Stimulated activated naive CD8-positive, alpha-beta T cell treated with anti-CD3 and anti-CD28 coated beads, Interleukin-15, Interleukin-2, amounts not matched to agents 100 U/mL and 50 U/mL, for 24 hours (primary cell): ENCODE results near the gene SYNGR1.

Source experiments
- ATAC-seq: fragments of 150-1000 bp; cut with Tn5 transposase; one replicate; pipeline ENCODE4 v1.10.0; 2021
- DNase-seq: peaks from one replicate; pipeline ENCODE4 v3.0.0; 2021

Gene SYNGR1

DNA sequence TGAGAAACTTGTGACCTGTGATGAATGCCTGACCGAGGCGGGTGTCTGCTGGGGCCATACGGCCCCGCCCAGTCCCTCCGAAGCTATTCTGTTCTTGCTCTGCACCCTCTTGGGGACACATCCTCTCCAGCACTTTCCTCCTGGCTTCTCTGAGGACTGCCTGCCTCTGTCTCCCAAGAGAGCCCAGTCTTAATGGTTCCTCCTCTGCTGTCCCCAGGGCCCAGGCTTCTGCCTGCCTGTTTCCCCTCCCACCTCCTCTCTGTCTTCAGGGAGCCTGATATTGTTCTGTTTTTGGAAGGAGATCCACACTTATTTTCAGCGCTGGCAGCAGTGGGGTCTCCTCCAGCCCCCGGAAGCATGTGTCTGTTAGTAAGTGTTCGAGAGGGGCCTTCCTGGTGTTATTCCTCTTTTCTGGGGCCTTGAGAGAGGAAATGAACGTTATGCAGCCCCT is 18.7 kb downstream of the SYNGR1 start:
- no peak for DNase-seq
- ATAC-seq = no peak

DNA sequence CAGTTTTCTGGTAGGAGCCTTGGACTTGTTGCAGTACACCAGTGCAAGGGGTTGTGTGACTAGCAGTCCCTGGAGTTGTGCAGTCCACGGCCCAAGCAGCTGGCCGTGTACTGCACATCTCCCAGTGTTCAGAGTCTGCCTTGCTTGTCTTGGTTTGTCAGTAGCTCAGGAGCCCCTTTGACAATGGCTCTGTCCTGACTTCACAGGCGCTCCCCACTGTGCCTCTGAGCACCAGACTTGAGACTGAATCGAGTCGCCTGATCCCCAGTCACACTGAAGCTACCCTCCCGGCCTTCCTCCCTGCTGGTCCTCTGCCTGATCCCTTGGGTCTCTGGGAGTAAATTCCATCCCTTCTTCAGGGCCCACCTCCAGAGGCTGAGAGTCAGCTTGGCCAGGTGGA is 19.4 kb downstream of the SYNGR1 start:
- ATAC-seq (no peak), DNase-seq (no peak)

DNA sequence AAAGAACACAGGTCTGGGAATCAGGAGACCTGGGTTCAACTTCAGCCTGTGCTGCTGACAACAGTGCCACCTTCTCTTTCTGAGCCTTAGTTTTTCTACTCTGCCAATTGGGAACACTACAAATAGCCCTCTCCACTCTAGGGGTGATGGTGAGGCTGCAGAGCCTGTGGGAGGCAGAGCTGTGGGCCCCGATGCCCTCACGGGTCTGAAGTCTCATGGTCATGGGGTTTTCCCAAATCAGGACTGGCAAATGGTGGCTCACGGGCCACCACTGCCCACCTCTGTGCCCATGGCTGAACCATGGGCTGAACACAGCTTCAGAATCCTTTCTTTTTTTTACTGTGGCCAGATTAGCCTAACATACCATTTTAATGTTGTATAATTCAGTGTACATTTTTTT is 19.8 kb downstream of the SYNGR1 start:
- ATAC-seq (no peak), DNase-seq (no peak)

DNA sequence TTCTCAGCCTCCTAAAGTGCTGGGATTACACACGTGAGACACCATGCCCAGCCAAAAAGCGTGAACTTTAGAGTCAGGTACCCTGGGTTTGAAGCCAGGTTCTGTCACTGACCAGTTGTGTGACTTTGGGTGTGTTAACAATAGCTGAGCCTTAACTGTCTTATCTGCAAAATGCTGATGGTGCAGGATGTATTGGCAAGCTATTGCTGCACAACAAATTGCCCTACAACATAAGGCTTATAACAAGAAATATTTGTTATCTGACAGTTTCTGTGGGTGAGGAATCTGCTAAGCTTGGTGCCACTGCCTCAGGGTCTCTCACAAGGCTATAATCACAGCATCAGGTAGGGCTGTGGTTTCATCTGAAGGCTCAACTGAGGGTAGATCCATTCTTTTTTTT is 21.9 kb downstream of the SYNGR1 start:
- ATAC-seq (no peak), DNase-seq (no peak)

DNA sequence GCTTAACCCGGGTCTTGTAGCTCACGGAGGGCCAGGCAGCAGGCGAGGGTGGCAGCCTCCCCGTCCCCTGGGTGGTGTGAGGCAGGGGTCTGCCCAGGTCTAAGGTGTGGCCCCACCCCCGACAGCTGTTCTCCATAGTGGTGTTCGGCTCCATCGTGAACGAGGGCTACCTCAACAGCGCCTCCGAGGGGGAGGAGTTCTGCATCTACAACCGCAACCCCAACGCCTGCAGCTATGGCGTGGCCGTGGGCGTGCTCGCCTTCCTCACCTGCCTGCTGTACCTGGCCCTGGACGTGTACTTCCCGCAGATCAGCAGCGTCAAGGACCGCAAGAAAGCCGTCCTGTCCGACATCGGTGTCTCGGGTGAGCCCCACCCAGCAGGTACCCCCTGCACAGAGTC is 24.4 kb downstream of the SYNGR1 start:
- no peak for ATAC-seq
- DNase-seq = no peak

DNA sequence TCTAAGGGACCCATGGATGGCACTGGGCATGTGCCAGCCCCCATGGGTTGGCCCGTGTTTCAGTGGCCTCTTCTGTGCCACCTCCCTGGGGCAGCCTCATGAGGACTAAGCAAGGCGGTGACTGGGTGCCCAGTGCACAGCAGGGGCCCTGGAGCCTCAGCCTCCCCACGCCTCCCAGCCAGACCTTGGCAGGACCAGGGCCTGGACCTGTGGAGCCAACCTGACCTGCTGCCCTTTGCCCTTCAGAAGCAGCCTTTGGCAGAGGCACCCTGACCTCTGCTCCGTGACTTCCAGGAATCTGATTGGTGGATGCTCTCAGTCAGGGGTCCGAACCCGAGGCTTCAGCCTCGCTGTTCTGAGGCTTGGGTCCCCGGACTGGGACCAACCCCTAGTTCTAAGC is 25.0 kb downstream of the SYNGR1 start:
- no peak for ATAC-seq
- no peak for DNase-seq

DNA sequence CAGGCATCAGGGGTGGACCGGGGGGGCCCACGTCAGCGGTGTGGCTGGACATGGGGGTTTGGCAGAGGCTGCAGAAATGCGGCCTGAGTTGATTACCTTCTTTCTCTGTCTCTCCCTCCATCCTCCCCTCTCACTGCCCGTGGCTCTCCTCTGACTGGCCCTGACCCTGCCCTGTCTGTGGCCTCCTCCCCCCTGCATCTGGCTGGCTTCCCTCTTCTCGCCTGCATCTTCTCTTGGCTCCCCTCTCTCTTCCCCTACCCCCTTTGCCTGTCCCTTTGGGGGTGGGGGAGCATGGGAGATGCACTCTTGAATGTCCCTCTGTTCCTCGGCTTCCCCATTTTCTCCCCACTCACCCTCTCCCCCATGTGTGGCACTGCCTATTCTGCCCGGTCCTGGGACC is 25.9 kb downstream of the SYNGR1 start:
- DNase-seq = no peak
- no peak for ATAC-seq

DNA sequence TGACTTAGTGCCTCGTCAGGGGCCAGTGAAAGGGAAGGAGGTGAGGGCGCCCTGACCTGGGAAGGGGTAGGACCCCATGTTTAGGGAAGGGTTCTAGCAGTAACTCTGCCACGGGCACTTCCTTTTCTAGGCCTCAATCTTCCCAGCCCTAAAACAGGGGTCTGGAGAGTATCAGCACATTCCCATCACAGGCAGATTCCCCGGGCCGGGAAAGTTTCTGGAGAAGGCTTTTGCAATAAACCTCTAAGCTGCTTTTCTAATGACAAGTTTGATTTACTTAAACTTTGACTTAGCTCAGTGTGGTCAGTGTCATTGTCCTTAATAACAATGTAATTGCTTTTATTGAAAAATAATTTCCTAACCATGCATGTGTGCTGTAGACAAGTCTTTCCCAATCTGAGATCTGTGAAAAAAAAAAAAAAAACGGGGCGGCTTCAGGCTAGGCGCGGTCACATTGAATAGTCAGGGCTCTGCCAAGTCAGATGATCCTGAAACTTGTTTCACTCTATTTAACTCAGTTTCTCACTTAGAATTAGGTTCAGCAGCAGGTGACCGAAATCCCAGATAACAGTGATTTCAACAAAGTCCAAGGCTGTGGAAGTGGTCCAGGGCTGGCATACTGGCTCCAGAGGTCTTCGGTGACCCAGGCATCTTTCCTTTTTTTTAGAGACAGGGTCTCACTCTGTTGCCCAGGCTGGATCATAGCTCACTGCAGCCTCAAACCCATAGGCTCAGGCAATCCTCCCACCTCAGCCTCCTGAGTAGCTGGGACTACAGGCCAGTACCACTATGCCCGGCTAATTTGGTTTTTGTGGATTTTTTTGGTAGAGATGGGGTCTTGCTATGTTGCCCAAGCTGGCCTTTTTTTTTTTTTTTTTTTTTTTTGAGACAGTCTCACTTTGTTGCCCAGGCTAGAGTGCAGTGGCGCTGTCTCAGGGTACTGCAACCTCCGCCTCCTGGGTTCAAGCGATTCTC is 30.3 kb downstream of the SYNGR1 start:
- DNase-seq (no peak), ATAC-seq (no peak)

DNA sequence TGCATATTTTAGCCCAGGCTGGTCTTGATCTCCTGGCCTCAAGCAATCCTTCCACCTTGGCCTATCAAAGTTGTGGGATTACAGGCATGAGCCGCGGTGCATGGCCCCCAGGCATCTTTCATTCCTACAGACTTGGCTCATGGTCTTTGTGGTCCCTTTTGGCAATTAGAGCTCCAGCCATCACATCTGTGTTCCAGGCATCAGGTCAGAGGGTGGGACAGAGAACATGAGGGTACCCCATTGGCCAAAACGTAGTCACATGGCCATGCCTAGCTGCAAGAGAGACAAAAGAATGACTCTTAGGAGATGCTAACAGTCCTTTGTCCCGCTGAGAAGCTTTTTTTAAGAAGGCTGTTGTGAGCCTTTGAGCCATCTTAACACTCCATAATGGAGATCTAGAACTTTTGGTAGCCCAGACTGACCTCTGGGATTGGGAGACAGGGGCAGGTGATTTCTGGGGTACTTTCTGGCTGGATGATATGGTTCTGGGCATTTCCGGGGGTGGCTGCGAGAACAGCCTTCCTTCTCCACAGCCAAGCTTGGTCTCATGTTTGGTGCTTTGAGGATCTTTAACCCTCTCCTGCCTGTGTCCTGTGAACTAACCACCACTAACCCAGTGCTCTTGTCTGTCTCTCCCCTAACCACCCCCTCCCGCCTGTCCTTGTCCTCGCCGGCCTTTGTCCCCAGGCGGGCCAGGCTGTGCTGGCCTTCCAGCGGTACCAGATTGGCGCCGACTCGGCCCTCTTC is 31.4 kb downstream of the SYNGR1 start:
- ATAC-seq (no peak), DNase-seq (no peak)

DNA sequence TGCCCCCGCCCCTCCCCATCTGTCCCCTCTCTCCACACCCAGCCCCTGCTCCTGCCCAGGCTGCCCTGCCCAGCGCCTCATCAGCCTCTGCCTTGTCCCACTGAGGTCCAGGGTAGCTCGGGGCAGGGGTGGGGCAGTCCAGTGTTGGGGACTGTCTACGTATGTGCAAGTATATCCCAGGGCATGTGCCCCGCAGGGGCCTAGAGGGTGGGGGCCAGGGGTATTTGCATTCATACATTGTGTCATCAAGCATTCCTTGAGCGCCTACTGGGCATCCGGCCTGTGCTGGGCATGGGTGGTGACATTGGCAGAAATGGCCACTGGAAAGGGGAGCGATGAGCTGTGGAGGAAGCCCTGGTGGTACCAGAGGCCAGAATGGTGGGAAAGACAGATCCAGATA is 32.1 kb downstream of the SYNGR1 start:
- ATAC-seq = no peak

DNA sequence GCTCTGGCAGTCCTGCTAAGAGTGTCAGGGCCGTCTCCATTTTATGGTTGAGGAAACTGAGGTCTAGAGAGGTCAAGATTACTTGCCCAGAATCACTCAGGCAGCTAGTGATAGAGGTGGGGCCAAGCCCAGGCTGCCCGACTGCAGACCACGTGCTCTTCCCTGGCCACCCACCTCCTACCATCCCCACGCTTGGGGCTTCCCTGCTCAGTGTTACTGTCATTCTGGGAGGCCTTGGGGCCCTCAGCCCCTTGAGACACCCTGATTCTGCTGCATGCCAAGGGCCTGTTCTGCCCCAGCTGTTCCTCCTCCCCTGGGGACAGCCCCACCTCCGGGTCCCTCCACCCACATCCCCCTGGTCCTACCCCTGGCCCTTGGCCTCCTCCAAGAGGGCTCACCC is 32.6 kb downstream of the SYNGR1 start:
- ATAC-seq (peak; percentile 15), DNase-seq (no peak)

More for the DNA sequence above, 32.1 kb downstream of the SYNGR1 start:
- no peak for DNase-seq

DNA sequence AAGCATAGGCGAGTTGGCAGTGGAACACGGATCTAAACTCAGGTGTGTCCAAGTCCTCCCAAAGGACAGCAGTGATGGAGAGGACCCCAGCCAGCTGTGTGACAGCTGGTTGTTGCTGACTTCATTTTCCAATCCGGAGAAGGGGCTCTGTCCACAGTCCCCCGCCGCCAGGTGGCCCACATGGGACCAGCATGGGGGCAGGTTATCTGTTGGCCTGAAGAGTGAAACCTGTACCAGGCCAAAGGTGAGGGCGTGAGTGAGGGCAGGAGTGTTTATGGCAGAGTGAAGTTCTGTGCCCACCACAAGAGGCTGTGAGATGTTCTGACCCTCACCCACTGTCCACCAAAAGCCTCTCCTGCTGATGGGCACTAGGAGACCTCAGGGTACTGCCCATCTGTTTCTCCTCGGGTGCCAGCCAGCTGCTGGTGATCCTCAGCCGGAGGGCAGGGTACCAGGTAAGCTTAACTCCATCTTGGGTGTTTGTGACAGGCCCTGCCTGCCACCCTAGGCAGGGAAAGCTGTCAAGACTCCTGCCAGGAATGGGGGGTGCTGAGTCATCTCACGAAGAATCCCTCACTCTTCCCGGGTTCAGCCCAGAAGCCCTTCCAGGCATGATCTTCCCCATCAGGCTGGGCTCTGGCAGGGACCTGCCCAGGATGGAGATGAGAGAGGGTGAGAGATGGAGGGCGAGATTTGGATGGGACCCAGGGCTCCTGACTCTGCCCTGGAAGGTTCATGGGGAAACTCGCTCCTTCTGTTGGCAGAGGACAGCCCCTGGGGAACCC is 34.2 kb downstream of the SYNGR1 start:
- ATAC-seq = no peak
- DNase-seq = no peak

DNA sequence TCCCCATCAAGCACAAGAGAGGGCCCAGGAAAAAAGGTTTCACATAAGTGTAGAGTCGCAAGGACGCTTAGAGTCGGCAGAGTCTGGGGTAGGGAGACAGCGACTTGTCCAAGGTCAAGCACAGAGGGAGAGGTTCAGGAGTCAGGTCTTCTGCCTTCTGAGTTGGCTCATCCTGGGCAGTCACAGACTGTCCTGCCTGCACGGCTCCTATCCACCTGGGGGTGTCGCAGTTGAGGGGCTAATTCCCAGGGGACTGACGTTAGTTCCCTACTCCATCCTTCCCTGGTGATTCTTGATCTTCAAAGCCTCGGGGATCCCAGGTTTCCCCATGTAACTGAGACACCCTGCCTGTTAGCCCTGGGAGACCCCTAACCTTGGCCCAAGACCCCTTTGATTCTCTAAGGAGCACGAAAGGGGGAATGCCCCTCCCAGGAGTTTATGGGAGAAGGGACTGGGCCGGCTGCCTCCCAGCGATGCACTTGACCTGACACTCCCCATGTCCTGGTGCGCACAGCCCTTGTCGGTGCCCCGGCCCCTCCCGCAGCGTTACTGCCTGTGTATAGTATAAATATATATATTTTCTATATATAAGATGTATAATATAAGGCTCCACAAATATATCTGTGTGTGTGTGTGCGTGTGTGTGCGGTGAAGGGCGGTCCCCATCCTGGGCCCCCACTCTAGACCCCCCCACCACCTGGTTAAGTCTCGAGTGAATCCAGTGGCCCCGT is 35.1 kb downstream of the SYNGR1 start:
- ATAC-seq (no peak), DNase-seq (no peak)

DNA sequence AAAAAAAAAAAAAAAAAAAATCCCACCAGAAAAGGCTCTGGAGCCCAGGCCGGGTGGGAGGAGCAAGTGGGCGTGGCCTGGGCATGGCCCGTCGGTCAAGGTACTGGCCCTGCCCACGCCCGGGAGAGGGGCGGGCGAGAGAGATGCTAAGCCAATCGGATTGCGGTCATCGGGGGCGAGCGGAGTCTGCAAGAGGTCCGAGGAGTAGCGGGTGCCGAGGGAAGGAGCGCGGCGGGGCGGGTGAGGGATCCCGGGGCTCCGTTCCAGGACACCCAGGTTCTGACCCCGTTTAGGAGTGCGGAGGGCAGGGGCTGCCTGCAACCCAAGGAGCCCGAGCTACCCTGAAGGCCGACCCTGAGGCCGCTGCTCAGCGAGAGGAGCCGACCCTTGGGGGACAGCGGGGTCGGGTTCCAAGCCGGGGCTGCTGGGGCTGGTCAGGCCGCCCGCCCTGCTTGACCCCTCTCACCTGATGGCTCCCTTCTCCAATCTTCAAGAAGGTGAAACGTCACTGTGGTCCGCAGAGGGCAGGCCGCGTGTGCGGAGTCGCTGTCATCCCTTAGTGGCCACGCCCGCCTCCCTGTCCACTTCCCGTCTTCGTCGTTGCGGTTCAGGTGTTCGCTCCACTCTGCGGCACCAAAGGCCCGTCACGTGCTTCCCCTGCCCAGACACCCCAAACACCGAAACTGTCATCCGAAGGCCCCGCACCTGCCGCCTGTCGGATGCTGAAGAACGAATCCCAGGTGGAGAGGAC is 38.6 kb downstream of the SYNGR1 start:
- DNase-seq = peak; percentile 82
- ATAC-seq = peak; percentile 87

DNA sequence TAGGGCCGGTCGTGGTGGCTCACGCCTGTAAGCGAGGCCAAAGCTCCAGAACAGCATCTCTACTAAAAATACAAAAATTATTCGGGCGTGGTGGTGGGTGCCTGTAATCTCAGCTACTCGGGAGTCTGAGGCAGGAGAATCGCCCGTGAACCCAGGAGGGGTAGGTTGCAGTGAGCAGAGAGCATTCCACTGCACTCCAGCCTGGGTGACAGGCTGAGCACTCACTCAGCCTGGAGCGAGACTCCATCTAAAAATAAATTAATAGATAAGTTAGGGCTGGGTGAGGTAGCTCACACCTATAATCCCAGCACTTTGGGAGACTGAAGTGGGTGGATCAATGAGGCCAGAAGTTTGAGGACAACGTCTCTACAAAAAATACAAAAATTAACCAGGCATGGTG is 39.6 kb downstream of the SYNGR1 start:
- ATAC-seq = no peak
- no peak for DNase-seq

DNA sequence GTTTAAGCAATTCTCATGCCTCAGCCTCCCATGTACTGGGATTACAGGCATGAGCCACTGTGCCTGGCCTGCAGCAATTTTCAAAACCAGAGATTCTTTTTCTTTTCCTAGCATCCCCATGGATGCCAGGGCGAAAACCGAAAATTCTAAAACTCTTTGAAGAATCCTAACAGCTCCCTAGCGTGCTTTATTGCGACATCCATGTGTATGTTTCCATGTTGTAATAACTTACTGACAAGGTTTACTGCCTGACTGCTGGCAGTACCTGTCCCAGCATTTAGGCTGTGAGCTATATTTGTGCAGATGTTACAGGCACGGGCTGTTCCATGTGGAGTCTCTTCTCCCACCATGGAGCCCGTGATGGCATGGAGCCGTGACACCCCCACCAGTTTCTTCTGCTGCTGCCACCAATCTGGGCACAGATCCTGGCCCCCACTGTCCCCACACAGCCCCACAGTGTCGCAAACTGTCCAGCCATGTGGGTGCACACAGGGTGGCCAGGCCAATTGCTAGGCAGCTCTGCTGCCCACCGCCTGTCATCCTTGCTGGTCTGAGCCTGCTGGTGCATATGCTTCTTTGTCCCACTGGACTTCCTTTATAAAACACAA is 42.7 kb downstream of the SYNGR1 start:
- no peak for DNase-seq
- ATAC-seq = no peak

DNA sequence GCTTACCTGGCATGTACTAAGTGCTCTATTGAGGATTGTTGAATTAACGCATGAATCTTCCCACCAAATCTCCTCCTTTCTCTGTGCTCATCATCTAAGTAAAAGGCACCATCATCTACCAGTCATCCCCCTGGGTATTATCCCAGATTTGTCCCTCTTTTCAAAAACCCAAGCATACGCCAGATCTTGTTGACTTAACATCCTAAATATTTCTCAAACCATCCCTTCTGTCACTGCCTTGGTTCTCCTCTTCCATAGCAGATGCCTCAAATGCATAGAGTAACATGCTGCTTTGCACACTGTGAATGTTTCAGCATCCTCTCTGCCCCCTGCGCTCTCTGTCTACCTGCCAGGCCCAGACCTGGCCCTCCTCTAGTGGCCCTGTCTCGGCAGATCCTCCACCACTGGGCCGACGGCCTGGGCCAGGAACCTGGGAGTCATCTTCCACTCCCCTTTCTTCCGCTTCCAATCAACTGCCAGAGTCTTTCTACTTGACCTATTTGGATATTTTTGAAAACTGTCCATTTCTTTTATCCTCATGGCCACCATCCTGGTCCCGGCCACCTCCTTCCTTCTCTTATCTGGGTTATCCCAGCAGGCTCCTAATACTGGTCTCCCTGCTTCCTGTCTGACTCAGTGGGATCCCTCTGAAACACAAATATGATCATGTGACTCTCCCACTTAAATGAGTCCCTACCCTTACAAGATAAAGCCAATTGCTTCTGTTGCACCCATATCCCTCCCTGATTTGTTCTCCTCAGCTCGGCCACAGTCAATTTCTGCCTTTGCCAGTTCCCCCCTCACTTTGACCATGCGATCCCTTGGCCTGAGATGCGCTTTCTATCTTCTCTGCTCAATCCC is 46.4 kb downstream of the SYNGR1 start:
- no peak for ATAC-seq
- DNase-seq = no peak

DNA sequence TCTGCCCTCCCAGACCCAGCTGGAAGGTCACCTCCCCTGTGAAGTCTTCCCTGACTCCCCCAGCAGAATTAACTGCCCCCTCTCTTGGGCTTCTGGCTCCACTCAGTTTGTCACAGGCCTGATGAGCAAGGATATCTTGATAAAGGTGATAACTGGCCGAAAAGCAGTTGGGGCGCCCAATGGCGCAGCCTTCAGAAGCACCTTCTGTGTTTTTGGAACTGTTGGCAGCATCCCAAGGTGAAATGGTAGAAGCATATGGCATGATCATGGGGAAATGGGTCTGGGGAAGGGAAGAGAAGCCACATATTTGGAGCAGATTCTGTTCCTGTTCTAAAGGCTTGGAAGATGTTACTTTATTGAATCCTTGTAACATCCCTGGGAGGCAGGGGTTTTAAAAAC is 47.0 kb downstream of the SYNGR1 start:
- no peak for ATAC-seq

DNA sequence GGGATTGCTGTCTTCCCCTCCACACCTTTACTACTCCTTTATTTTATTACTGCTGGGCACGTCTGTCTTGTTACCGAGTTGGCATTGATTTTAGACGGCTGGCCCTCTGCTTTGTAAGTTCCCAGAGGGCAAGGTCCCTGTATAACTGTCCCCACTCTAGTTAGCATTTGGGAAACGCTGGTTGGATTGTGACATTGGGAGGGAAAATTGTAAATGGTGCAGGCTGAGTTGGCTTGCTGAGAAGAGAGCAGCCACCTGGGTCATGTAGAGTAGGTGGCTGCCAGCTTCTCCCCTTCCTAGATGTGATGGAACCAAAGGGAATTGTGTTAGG is 51.5 kb downstream of the SYNGR1 start:
- no peak for ATAC-seq
- DNase-seq = no peak

More for the DNA sequence above, 47.0 kb downstream of the SYNGR1 start:
- DNase-seq = no peak
